SK-N-SH treated with all-trans-retinoic acid at 6 μM for 48 hours (cell line): ENCODE results near the gene THRAP3.

Source experiments
- ARNTL ChIP-seq: fragments of 450-650 bp; formaldehyde crosslinking; IDR thresholded peaks from 2 replicates; pipeline ENCODE4 v1.5.0; 2020; ENCODE audit warnings: low read depth, mild to moderate bottlenecking, moderate library complexity, borderline replicate concordance
- CSDC2 ChIP-seq: fragments of 250-450 bp; sonication (Bioruptor Pico); IDR thresholded peaks from 2 replicates; pipeline ENCODE4 v1.5.0; 2020; ENCODE audit warnings: mild to moderate bottlenecking, moderate library complexity
- PPARA ChIP-seq: fragments of 250-450 bp; sonication (Bioruptor Pico); IDR thresholded peaks from 2 replicates; pipeline ENCODE4 v1.5.0; 2020; ENCODE audit warnings: mild to moderate bottlenecking, borderline replicate concordance
- ZFP3 ChIP-seq: fragments of 250-450 bp; sonication (Bioruptor Pico); IDR thresholded peaks from 2 replicates; pipeline ENCODE4 v1.5.0; 2020; ENCODE audit warnings: mild to moderate bottlenecking, moderate library complexity
- ZFP30 ChIP-seq: fragments of 450-650 bp; formaldehyde crosslinking; IDR thresholded peaks from 2 replicates; pipeline ENCODE4 v1.5.0; 2022; ENCODE audit warnings: mild to moderate bottlenecking, moderate library complexity
- TF ChIP-seq, protein P1 (sequence below): fragments of 250-450 bp; sonication (Bioruptor Pico); IDR thresholded peaks from 2 replicates; pipeline ENCODE4 v1.8.0; 2021; ENCODE audit warnings: low read depth, mild to moderate bottlenecking, moderate library complexity, borderline replicate concordance

DNA sequence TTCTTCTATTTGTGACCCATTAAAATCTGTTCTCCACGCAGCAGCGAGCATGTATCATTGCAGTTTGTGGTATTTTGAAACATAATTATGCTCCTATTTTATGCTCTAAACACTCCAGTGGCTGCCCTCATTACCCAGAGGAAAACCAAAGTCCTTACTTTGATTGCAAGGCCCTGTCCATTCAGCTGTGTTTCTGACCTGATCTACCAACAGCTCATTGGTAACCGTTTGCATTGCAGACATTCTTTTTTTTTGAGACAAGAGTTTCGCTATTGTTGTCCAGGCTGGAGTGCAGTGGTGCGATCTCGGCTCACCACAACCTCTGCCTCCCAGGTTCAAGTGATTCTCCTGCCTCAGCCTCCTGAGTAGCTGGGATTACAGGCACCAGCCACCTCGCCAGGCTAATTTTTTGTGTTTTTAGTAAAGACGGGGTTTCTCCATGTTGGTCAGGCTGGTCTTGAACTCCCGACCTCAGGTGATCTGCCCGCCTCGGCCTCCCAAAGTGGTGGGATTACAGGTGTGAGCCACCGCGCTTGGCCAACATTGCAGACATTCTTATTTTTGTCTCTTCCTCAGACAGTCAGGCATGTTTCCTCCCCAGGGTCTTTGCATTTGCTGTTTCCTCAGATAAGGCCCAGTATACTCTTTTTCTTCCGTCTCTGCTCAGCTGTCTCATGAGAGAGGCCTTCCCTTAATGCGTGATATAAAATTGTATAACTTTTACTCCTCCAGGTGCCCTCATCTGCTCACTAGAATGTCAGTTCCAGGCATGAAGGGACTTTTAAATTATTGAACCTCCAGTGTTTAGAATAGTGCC, 32.5 kb downstream of the THRAP3 start:
- no peak for TF ChIP-seq CSDC2
- TF ChIP-seq PPARA (CRISPR knock-in tag): no peak
- TF ChIP-seq ZFP30 (CRISPR knock-in tag): no peak
- no peak for TF ChIP-seq ZFP3
- TF ChIP-seq ARNTL (CRISPR knock-in tag): no peak
- TF ChIP-seq, protein P1, sequence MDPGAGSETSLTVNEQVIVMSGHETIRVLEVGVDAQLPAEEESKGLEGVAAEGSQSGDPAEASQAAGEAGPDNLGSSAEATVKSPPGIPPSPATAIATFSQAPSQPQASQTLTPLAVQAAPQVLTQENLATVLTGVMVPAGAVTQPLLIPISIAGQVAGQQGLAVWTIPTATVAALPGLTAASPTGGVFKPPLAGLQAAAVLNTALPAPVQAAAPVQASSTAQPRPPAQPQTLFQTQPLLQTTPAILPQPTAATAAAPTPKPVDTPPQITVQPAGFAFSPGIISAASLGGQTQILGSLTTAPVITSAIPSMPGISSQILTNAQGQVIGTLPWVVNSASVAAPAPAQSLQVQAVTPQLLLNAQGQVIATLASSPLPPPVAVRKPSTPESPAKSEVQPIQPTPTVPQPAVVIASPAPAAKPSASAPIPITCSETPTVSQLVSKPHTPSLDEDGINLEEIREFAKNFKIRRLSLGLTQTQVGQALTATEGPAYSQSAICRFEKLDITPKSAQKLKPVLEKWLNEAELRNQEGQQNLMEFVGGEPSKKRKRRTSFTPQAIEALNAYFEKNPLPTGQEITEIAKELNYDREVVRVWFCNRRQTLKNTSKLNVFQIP: no peak
